ENCODE data around the gene FTO. TPM values are rescaled to one million over a fixed set of nuclear protein-coding genes. Genes with fewer than 3 reads are reported as not detected.

The FTO gene
- total and polyA plus RNA-seq, 2 of the 13 experiments (the other 11 are each of a cell fraction or from before 2014, with no cell fraction given): 41.6 to 55.8 TPM

GRCh38 chr16:54176376-54176901 lies 472.5 kb downstream of the FTO start (continued):
- TF ChIP-seq, protein P1, sequence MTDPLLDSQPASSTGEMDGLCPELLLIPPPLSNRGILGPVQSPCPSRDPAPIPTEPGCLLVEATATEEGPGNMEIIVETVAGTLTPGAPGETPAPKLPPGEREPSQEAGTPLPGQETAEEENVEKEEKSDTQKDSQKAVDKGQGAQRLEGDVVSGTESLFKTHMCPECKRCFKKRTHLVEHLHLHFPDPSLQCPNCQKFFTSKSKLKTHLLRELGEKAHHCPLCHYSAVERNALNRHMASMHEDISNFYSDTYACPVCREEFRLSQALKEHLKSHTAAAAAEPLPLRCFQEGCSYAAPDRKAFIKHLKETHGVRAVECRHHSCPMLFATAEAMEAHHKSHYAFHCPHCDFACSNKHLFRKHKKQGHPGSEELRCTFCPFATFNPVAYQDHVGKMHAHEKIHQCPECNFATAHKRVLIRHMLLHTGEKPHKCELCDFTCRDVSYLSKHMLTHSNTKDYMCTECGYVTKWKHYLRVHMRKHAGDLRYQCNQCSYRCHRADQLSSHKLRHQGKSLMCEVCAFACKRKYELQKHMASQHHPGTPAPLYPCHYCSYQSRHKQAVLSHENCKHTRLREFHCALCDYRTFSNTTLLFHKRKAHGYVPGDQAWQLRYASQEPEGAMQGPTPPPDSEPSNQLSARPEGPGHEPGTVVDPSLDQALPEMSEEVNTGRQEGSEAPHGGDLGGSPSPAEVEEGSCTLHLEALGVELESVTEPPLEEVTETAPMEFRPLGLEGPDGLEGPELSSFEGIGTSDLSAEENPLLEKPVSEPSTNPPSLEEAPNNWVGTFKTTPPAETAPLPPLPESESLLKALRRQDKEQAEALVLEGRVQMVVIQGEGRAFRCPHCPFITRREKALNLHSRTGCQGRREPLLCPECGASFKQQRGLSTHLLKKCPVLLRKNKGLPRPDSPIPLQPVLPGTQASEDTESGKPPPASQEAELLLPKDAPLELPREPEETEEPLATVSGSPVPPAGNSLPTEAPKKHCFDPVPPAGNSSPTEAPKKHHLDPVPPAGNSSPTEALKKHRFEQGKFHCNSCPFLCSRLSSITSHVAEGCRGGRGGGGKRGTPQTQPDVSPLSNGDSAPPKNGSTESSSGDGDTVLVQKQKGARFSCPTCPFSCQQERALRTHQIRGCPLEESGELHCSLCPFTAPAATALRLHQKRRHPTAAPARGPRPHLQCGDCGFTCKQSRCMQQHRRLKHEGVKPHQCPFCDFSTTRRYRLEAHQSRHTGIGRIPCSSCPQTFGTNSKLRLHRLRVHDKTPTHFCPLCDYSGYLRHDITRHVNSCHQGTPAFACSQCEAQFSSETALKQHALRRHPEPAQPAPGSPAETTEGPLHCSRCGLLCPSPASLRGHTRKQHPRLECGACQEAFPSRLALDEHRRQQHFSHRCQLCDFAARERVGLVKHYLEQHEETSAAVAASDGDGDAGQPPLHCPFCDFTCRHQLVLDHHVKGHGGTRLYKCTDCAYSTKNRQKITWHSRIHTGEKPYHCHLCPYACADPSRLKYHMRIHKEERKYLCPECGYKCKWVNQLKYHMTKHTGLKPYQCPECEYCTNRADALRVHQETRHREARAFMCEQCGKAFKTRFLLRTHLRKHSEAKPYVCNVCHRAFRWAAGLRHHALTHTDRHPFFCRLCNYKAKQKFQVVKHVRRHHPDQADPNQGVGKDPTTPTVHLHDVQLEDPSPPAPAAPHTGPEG (CRISPR knock-in tag; IDR thresholded peaks at IDR 0.05): peak; percentile 59; the same call in 1 of the 2 replicates
- TF ChIP-seq ZNF180 (CRISPR knock-in tag; IDR thresholded peaks at IDR 0.05; ENCODE audit: borderline replicate concordance, low read depth): peak; percentile 66; the same call in 1 of the 2 replicates
- TF ChIP-seq MZF1 (CRISPR knock-in tag; IDR thresholded peaks at IDR 0.05; ENCODE audit: borderline replicate concordance): no peak
- TF ChIP-seq, protein P2, sequence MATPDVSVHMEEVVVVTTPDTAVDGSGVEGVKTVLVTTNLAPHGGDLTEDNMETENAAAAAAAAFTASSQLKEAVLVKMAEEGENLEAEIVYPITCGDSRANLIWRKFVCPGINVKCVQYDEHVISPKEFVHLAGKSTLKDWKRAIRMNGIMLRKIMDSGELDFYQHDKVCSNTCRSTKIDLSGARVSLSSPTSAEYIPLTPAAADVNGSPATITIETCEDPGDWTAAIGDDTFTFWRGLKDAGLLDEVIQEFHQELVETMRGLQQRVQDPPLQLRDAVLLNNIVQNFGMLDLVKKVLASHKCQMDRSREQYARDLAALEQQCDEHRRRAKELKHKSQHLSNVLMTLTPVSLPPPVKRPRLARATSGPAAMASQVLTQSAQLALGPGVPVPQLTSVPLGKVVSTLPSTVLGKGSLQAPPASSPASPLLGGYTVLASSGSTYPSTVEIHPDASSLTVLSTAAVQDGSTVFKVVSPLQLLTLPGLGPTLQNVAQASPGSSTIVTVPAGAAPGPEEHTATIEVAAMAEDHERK (CRISPR knock-in tag; IDR thresholded peaks at IDR 0.05; ENCODE audit: low read depth): no peak
- TF ChIP-seq NR2F1 (CRISPR knock-in tag; IDR thresholded peaks at IDR 0.05): peak; percentile 100
- no peak for TF ChIP-seq ZNF10 (CRISPR knock-in tag; IDR thresholded peaks at IDR 0.05; ENCODE audit: borderline replicate concordance, low read depth)
- no peak for TF ChIP-seq MYNN (CRISPR knock-in tag; IDR thresholded peaks at IDR 0.05; ENCODE audit: low read depth)
- TF ChIP-seq RELA (CRISPR knock-in tag; IDR thresholded peaks at IDR 0.05): no peak; the same call in 1 of the 2 replicates
- TF ChIP-seq, protein P3, sequence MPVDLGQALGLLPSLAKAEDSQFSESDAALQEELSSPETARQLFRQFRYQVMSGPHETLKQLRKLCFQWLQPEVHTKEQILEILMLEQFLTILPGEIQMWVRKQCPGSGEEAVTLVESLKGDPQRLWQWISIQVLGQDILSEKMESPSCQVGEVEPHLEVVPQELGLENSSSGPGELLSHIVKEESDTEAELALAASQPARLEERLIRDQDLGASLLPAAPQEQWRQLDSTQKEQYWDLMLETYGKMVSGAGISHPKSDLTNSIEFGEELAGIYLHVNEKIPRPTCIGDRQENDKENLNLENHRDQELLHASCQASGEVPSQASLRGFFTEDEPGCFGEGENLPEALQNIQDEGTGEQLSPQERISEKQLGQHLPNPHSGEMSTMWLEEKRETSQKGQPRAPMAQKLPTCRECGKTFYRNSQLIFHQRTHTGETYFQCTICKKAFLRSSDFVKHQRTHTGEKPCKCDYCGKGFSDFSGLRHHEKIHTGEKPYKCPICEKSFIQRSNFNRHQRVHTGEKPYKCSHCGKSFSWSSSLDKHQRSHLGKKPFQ (CRISPR knock-in tag; IDR thresholded peaks at IDR 0.05; ENCODE audit: insufficient replicate concordance): peak; percentile 82
- 0 out of 2 replicates have a peak, but pooled peaks have one; percentile 20 for TF ChIP-seq TAF1 (CRISPR knock-in tag; IDR thresholded peaks at IDR 0.05)
- TF ChIP-seq PHF20 (CRISPR knock-in tag; IDR thresholded peaks at IDR 0.05): no peak
- no peak for TF ChIP-seq ZSCAN9 (CRISPR knock-in tag; IDR thresholded peaks at IDR 0.05; ENCODE audit: borderline replicate concordance)
- no peak for TF ChIP-seq ARNT (IDR thresholded peaks at IDR 0.05)
- TF ChIP-seq SAP130 (CRISPR knock-in tag; IDR thresholded peaks at IDR 0.05; ENCODE audit: low read depth): peak; percentile 87
- peak; percentile 9; the same call in 1 of the 2 replicates for TF ChIP-seq CHD4 (IDR thresholded peaks at IDR 0.05; ENCODE audit: borderline replicate concordance, low read length)
- TF ChIP-seq ZNF333 (CRISPR knock-in tag; IDR thresholded peaks at IDR 0.05; ENCODE audit: borderline replicate concordance): no peak
- TF ChIP-seq, protein P4, sequence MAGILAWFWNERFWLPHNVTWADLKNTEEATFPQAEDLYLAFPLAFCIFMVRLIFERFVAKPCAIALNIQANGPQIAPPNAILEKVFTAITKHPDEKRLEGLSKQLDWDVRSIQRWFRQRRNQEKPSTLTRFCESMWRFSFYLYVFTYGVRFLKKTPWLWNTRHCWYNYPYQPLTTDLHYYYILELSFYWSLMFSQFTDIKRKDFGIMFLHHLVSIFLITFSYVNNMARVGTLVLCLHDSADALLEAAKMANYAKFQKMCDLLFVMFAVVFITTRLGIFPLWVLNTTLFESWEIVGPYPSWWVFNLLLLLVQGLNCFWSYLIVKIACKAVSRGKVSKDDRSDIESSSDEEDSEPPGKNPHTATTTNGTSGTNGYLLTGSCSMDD (CRISPR knock-in tag; IDR thresholded peaks at IDR 0.05): no peak
- TF ChIP-seq KLF9 (CRISPR knock-in tag; IDR thresholded peaks at IDR 0.05; ENCODE audit: low read depth): no peak
